WTC11 (cell line): ENCODE data around the gene PTGFR. TPM values are rescaled to one million over a fixed set of nuclear protein-coding genes. Genes with fewer than 3 reads are reported as not detected.

ENCODE experiments used
- ATAC-seq: fragments of 200-7000 bp; cut with Tn5 transposase; 2 replicates; pipeline ENCODE4 v1.10.0; 2021; ENCODE audit warnings: mild to moderate bottlenecking, moderate library complexity
- CTCF ChIA-PET: fragments of 300-600 bp; sonication (Branson Sonifier 250); formaldehyde crosslinking; loops from one replicate; lab custom pipeline; 2021; ENCODE audit warnings: antibody characterized with exemption; lab: Charles Lee
- POLR2A ChIA-PET: fragments of 350-600 bp; sonication (Branson Sonifier 250); formaldehyde crosslinking; loops from one replicate; lab custom pipeline; 2021; ENCODE audit warnings: antibody characterized with exemption; lab: Charles Lee
- DNase-seq: peaks from one replicate; pipeline ENCODE4 v3.0.0; 2021; ENCODE audit warnings: low spot score
- H3K27ac Mint-ChIP-seq: 2 replicates; pipeline ENCODE4 v1.8.0; 2021; ENCODE audit warnings: mixed read lengths
- H3K27me3 Mint-ChIP-seq: 2 replicates; pipeline ENCODE4 v1.8.0; 2021; ENCODE audit warnings: low read depth, mild to moderate bottlenecking, moderate library complexity, mixed read lengths
- H3K36me3 Mint-ChIP-seq: 2 replicates; pipeline ENCODE4 v1.8.0; 2021; ENCODE audit warnings: mixed read lengths
- H3K4me1 Mint-ChIP-seq: 2 replicates; pipeline ENCODE4 v1.8.0; 2022; ENCODE audit warnings: mixed read lengths
- H3K4me3 Mint-ChIP-seq: 2 replicates; pipeline ENCODE4 v1.8.0; 2021; ENCODE audit warnings: mild to moderate bottlenecking, moderate library complexity, mixed read lengths
- H3K9me3 Mint-ChIP-seq: 2 replicates; pipeline ENCODE4 v1.8.0; 2021; ENCODE audit warnings: mixed read lengths
- ATF1 ChIP-seq: sonication (generic); formaldehyde crosslinking; IDR thresholded peaks from 2 replicates; pipeline ENCODE4 v1.8.1; 2023; ENCODE audit warnings: mild to moderate bottlenecking, moderate library complexity, missing genetic modification reagents
- CREM ChIP-seq: sonication (generic); formaldehyde crosslinking; IDR thresholded peaks from 2 replicates; pipeline ENCODE4 v1.8.1; 2022; ENCODE audit warnings: mild to moderate bottlenecking, missing genetic modification reagents, moderate library complexity
- E2F4 ChIP-seq: sonication (generic); formaldehyde crosslinking; IDR thresholded peaks from 2 replicates; pipeline ENCODE4 v1.8.1; 2022; ENCODE audit warnings: low read depth, mild to moderate bottlenecking, moderate library complexity, missing genetic modification reagents, borderline replicate concordance
- EMX1 ChIP-seq: fragments of 250-450 bp; sonication (Bioruptor Pico); IDR thresholded peaks from 2 replicates; pipeline ENCODE4 v1.8.0; 2021; ENCODE audit warnings: mild to moderate bottlenecking
- FOXJ3 ChIP-seq: sonication (generic); formaldehyde crosslinking; IDR thresholded peaks from 2 replicates; pipeline ENCODE4 v1.9.0; 2021; ENCODE audit warnings: missing genetic modification reagents, mild to moderate bottlenecking, borderline replicate concordance
- FOXK1 ChIP-seq: sonication (generic); formaldehyde crosslinking; IDR thresholded peaks from 2 replicates; pipeline ENCODE4 v1.8.0; 2022; ENCODE audit warnings: mild to moderate bottlenecking, moderate library complexity, missing genetic modification reagents
- FOXP1 ChIP-seq: sonication (generic); formaldehyde crosslinking; IDR thresholded peaks from 2 replicates; pipeline ENCODE4 v1.8.0; 2022; ENCODE audit warnings: missing genetic modification reagents, mild to moderate bottlenecking, moderate library complexity, borderline replicate concordance
- GABPB1 ChIP-seq: sonication (generic); formaldehyde crosslinking; IDR thresholded peaks from 2 replicates; pipeline ENCODE4 v1.8.1; 2023; ENCODE audit warnings: mild to moderate bottlenecking, missing genetic modification reagents
- GTF2I ChIP-seq: fragments of 250-450 bp; sonication (Bioruptor Pico); conservative IDR thresholded peaks from 2 replicates; pipeline ENCODE4 v1.4.0; 2021; ENCODE audit warnings: mild to moderate bottlenecking
- IRF1 ChIP-seq: sonication (generic); formaldehyde crosslinking; IDR thresholded peaks from 2 replicates; pipeline ENCODE4 v1.8.0; 2023; ENCODE audit warnings: missing genetic modification reagents
- NR1H2 ChIP-seq: sonication (generic); formaldehyde crosslinking; IDR thresholded peaks from 2 replicates; pipeline ENCODE4 v1.9.0; 2021; ENCODE audit warnings: mild to moderate bottlenecking, moderate library complexity, missing genetic modification reagents
- SMAD3 ChIP-seq: sonication (generic); formaldehyde crosslinking; IDR thresholded peaks from 2 replicates; pipeline ENCODE4 v1.8.0; 2022; ENCODE audit warnings: missing genetic modification reagents, mild to moderate bottlenecking, borderline replicate concordance
- TCF7 ChIP-seq: sonication (generic); formaldehyde crosslinking; IDR thresholded peaks from 2 replicates; pipeline ENCODE4 v1.8.0; 2022; ENCODE audit warnings: mild to moderate bottlenecking, low read depth, missing genetic modification reagents, moderate library complexity
- USF2 ChIP-seq: sonication (generic); formaldehyde crosslinking; IDR thresholded peaks from 2 replicates; pipeline ENCODE4 v1.8.1; 2023; ENCODE audit warnings: mild to moderate bottlenecking, missing genetic modification reagents, moderate library complexity
- ZNF263 ChIP-seq: sonication (generic); formaldehyde crosslinking; IDR thresholded peaks from 2 replicates; pipeline ENCODE4 v1.8.1; 2022; ENCODE audit warnings: low read depth, mild to moderate bottlenecking, moderate library complexity, missing genetic modification reagents
- ZNF396 ChIP-seq: fragments of 250-450 bp; sonication (Bioruptor Pico); IDR thresholded peaks from 2 replicates; pipeline ENCODE4 v1.8.0; 2021; ENCODE audit warnings: mild to moderate bottlenecking, moderate library complexity, borderline replicate concordance
- ZNF425 ChIP-seq: fragments of 250-450 bp; sonication (Bioruptor Pico); conservative IDR thresholded peaks from 2 replicates; pipeline ENCODE4 v1.9.0; 2021; ENCODE audit warnings: mild to moderate bottlenecking
- ZNF671 ChIP-seq: fragments of 250-450 bp; sonication (Bioruptor Pico); IDR thresholded peaks from 2 replicates; pipeline ENCODE4 v1.8.0; 2021; ENCODE audit warnings: mild to moderate bottlenecking
- total RNA-seq: library from RNA; stranded (reverse); gene quantifications from 3 replicates; pipeline ENCODE4 v1.2.3, GENCODE V29; 2021
- TF ChIP-seq, protein P1 (sequence below): sonication (generic); formaldehyde crosslinking; conservative IDR thresholded peaks from 2 replicates; pipeline ENCODE4 v1.8.1; 2022; ENCODE audit warnings: mild to moderate bottlenecking, missing genetic modification reagents
- TF ChIP-seq, protein P2 (sequence below): sonication (generic); formaldehyde crosslinking; IDR thresholded peaks from 2 replicates; pipeline ENCODE4 v1.8.0; 2023; ENCODE audit warnings: mild to moderate bottlenecking, missing genetic modification reagents
- TF ChIP-seq, protein P3 (sequence below): fragments of 200-600 bp; IDR thresholded peaks from 2 replicates; pipeline ENCODE4 v1.8.0; 2022; ENCODE audit warnings: antibody characterized with exemption

The PTGFR gene
- total RNA-seq, 1 experiment from 2014 or later = 0.04 TPM

- ATAC-seq (no peak), DNase-seq (no peak)
- CTCF ChIA-PET = no interaction called here
- Mint-ChIP-seq H3K36me3 (no peaks in the 10 kb centered on the region), H3K27me3 (no peaks in the 10 kb centered on the region), H3K4me1 (no peaks in the 10 kb centered on the region), H3K27ac (no peak overlapping the region), H3K4me3 (no peak overlapping the region), H3K9me3 (no peaks in the 10 kb centered on the region)
- TF ChIP-seq SMAD3 (CRISPR knock-in tag) (no peak), NR1H2 (CRISPR knock-in tag) (no peak), GABPB1 (no peak), FOXP1 (CRISPR knock-in tag) (no peak)
- POLR2A ChIA-PET = no interaction called here
Measured at GRCh38 chr1:78522136-78522535, 31.4 kb downstream of the PTGFR start.

- Mint-ChIP-seq H3K4me1 (no peaks in the 10 kb centered on the region), H3K36me3 (no peaks in the 10 kb centered on the region), H3K9me3 (no peaks in the 10 kb centered on the region), H3K27me3 (no peaks in the 10 kb centered on the region), H3K4me3 (no peak overlapping the region), H3K27ac (no peak overlapping the region)
- DNase-seq (no peak), ATAC-seq (no peak)
- TF ChIP-seq, protein P1, sequence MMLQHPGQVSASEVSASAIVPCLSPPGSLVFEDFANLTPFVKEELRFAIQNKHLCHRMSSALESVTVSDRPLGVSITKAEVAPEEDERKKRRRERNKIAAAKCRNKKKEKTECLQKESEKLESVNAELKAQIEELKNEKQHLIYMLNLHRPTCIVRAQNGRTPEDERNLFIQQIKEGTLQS (CRISPR knock-in tag) = no peak
- TF ChIP-seq IRF1 (CRISPR knock-in tag) (no peak), E2F4 (CRISPR knock-in tag) (no peak), EMX1 (no peak), ZNF263 (CRISPR knock-in tag) (no peak)
- POLR2A ChIA-PET = no interaction called here
- CTCF ChIA-PET = no interaction called here
Measured at GRCh38 chr1:78526496-78526895, 35.7 kb downstream of the PTGFR start.

- no peak for DNase-seq
- no peak for ATAC-seq
- no peaks in the 10 kb centered on the region for H3K9me3 Mint-ChIP-seq
- CTCF ChIA-PET = no interaction called here
- no peak overlapping the region for H3K27ac Mint-ChIP-seq
- POLR2A ChIA-PET = no interaction called here
- H3K4me3 Mint-ChIP-seq = no peak overlapping the region
- H3K36me3 Mint-ChIP-seq = no peaks in the 10 kb centered on the region
- H3K27me3 Mint-ChIP-seq = no peaks in the 10 kb centered on the region
- H3K4me1 Mint-ChIP-seq = no peaks in the 10 kb centered on the region
- TF ChIP-seq E2F4 (CRISPR knock-in tag) (no peak), FOXJ3 (CRISPR knock-in tag) (no peak), ZNF671 (CRISPR knock-in tag) (no peak), SMAD3 (CRISPR knock-in tag) (no peak), FOXK1 (CRISPR knock-in tag) (no peak), GTF2I (CRISPR knock-in tag) (no peak), CREM (CRISPR knock-in tag) (no peak), ZNF396 (no peak), USF2 (CRISPR knock-in tag) (no peak), TCF7 (CRISPR knock-in tag) (no peak), ATF1 (CRISPR knock-in tag) (no peak), ZNF425 (CRISPR knock-in tag) (no peak)
- TF ChIP-seq, protein P2, sequence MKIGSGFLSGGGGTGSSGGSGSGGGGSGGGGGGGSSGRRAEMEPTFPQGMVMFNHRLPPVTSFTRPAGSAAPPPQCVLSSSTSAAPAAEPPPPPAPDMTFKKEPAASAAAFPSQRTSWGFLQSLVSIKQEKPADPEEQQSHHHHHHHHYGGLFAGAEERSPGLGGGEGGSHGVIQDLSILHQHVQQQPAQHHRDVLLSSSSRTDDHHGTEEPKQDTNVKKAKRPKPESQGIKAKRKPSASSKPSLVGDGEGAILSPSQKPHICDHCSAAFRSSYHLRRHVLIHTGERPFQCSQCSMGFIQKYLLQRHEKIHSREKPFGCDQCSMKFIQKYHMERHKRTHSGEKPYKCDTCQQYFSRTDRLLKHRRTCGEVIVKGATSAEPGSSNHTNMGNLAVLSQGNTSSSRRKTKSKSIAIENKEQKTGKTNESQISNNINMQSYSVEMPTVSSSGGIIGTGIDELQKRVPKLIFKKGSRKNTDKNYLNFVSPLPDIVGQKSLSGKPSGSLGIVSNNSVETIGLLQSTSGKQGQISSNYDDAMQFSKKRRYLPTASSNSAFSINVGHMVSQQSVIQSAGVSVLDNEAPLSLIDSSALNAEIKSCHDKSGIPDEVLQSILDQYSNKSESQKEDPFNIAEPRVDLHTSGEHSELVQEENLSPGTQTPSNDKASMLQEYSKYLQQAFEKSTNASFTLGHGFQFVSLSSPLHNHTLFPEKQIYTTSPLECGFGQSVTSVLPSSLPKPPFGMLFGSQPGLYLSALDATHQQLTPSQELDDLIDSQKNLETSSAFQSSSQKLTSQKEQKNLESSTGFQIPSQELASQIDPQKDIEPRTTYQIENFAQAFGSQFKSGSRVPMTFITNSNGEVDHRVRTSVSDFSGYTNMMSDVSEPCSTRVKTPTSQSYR (CRISPR knock-in tag) = no peak
- TF ChIP-seq, protein P3, sequence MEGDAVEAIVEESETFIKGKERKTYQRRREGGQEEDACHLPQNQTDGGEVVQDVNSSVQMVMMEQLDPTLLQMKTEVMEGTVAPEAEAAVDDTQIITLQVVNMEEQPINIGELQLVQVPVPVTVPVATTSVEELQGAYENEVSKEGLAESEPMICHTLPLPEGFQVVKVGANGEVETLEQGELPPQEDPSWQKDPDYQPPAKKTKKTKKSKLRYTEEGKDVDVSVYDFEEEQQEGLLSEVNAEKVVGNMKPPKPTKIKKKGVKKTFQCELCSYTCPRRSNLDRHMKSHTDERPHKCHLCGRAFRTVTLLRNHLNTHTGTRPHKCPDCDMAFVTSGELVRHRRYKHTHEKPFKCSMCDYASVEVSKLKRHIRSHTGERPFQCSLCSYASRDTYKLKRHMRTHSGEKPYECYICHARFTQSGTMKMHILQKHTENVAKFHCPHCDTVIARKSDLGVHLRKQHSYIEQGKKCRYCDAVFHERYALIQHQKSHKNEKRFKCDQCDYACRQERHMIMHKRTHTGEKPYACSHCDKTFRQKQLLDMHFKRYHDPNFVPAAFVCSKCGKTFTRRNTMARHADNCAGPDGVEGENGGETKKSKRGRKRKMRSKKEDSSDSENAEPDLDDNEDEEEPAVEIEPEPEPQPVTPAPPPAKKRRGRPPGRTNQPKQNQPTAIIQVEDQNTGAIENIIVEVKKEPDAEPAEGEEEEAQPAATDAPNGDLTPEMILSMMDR = no peak
Measured at GRCh38 chr1:78527706-78528105, 36.9 kb downstream of the PTGFR start.
